Activated naive CD4-positive, alpha-beta T cell treated with anti-CD3 and anti-CD28 coated beads for 36 hours (primary cell): ENCODE data around the gene ANGPT4. TPM values are rescaled to one million over a fixed set of nuclear protein-coding genes. Genes with fewer than 3 reads are reported as not detected.
"Not testable (repeated sequence)": the region's sequence is repeated elsewhere in the genome, so short reads cannot be mapped to it uniquely, and the experiment has no call there.

Experiments used
- CTCF ChIA-PET: fragments of 350-600 bp; sonication (Branson Sonifier 250); formaldehyde crosslinking; loops from one replicate; lab custom pipeline; 2021; ENCODE audit warnings: antibody characterized with exemption; lab: Charles Lee
- DNase-seq: peaks from one replicate; pipeline ENCODE4 v3.0.0-alpha.2; 2020
- H3K27ac Mint-ChIP-seq: one replicate; pipeline ENCODE4 v1.8.0; 2021; ENCODE audit warnings: mild to moderate bottlenecking, mixed read lengths
- H3K27me3 Mint-ChIP-seq: one replicate; pipeline ENCODE4 v1.8.0; 2021; ENCODE audit warnings: low read depth, mixed read lengths
- H3K36me3 Mint-ChIP-seq: one replicate; pipeline ENCODE4 v1.8.0; 2021; ENCODE audit warnings: low read depth, mixed read lengths
- H3K4me1 Mint-ChIP-seq: one replicate; pipeline ENCODE4 v1.8.0; 2021; ENCODE audit warnings: low read depth, mixed read lengths
- H3K4me3 Mint-ChIP-seq: one replicate; pipeline ENCODE4 v1.8.0; 2021; ENCODE audit warnings: mild to moderate bottlenecking, moderate library complexity, mixed read lengths
- H3K9me3 Mint-ChIP-seq: one replicate; pipeline ENCODE4 v1.8.0; 2021; ENCODE audit warnings: mixed read lengths
- intact Hi-C: fragments of 100-400 bp; cut with micrococcal nuclease; formaldehyde crosslinking; loops from one replicate; pipeline ENCODE4 v1.15.1; 2023
- total RNA-seq, 2 experiments: library from RNA; stranded (reverse); gene quantifications; one replicate each; pipeline ENCODE4 v1.2.3, GENCODE V29; 2021

ANGPT4 gene
- total RNA-seq, 2 experiments from 2014 or later = not detected

DNA sequence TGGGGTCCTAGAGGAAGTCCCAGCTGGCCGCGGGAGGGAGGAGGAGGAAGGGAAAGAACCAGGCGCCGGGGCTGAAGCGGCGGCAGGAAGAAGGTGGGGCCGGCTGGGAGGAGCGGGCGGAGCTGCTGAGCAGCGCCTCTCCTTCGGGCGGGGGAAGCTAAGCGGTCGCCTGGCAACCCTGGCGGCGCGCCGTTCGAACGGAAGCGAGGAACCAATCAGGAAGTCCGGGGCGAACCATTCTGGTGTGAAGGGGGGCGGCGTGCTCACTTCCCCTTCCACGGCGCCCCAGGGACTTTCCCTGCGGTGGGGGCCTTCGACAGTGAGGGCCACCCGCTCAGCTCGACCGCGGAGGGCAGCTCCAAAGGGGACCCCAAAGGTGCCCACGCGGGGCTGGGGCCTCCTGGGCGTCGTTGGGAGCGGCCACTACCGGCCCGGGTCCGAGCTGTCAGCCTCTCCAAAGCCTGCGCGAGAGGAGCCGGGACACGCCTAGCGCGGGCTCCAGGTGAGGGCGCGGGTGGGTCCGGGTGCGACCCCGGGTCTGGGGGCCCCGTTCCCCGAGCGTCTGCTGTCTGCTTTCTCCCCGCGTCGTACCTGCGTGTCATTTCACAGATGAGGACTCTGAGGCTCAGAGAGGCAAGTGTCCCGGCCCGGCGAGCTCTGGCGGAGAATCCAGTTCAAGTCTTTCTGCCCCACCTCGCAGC is 82.5 kb downstream of the ANGPT4 start, which contains the start of gene FAM110A:
Gene FAM110A, plus strand, starts transcription at position 266 of the 701 bp plus-strand sequence. CDS start 11,090 bp downstream, outside the sequence.
- CTCF ChIA-PET = interaction anchor here (0.7 to 3.6 kb wide), 6 partner anchors 16 to 1880 kb away, joined by 3 to 26 read pairs (median 4); no protein-coding TSS in a partner anchor
- peaks cover 37% of the 10 kb centered on the region for H3K4me1 Mint-ChIP-seq
- no peaks in the 10 kb centered on the region for H3K27me3 Mint-ChIP-seq
- peak within 1 kb of the TSS; percentile 92 for H3K4me3 Mint-ChIP-seq
- H3K9me3 Mint-ChIP-seq = peaks cover 4% of the 10 kb centered on the region
- H3K36me3 Mint-ChIP-seq = no peaks in the 10 kb centered on the region
- H3K27ac Mint-ChIP-seq = peak within 1 kb of the TSS; percentile 73
- intact Hi-C loops = loop anchor here (1.0 to 10.0 kb wide), 8 partner anchors 13 to 1269 kb away; partner anchors contain the start of genes CSNK2A1, PSMF1 and STK35
- DNase-seq = peak; percentile 97

DNA sequence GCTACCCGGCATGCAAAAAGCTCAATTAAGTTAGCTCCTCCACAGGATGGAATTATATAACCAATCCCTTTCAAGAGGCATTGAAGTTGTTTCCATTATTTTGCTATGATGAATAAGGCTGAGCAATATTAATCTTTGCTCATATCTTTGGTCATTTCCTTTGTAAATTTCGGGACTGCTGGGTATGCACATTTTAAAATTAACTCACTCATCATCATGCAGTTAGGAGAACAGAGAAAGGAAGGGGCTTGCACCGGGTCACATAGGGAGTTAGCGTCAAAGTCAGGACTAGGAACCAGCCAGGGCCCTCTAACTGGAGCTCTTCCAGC is 83.0 kb downstream of the ANGPT4 start:
- H3K36me3 Mint-ChIP-seq = no peaks in the 10 kb centered on the region
- CTCF ChIA-PET = interaction anchor here (0.7 to 3.6 kb wide), 7 partner anchors 16 to 1881 kb away, joined by 3 to 26 read pairs (median 4); no protein-coding TSS in a partner anchor
- H3K9me3 Mint-ChIP-seq = peaks cover 4% of the 10 kb centered on the region
- H3K4me3 Mint-ChIP-seq = peak overlapping the region; percentile 92
- peaks cover 33% of the 10 kb centered on the region for H3K4me1 Mint-ChIP-seq
- DNase-seq = no peak
- peak overlapping the region; percentile 73 for H3K27ac Mint-ChIP-seq
- intact Hi-C loops = loop anchor here (1.0 to 10.0 kb wide), 7 partner anchors 14 to 1269 kb away; partner anchors contain the start of genes CSNK2A1, PSMF1 and STK35
- no peaks in the 10 kb centered on the region for H3K27me3 Mint-ChIP-seq

DNA sequence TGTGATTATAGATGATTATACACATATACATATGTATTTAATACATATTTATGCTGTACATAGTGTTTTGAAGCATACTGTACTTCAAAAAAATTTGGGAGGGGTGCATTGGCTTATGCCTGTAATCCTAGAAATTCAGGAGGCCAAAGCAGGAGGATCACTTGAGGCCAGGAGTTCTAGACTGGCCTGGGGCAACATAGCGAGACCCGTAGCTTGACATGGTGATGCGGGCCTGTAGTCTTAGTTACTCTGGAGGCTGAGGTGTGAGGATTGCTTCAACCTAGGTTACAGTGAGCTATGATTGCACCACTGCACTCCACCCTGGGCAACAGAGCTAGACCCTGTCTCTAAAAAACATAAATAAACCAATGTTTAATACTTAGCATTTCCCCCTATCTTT is 84.2 kb downstream of the ANGPT4 start:
- intact Hi-C loops = loop anchor here (2.0 to 10.0 kb wide), 4 partner anchors 15 to 1270 kb away; partner anchors contain the start of genes CSNK2A1 and STK35
- Mint-ChIP-seq H3K9me3 (no peaks in the 10 kb centered on the region), H3K4me1 (peaks cover 25% of the 10 kb centered on the region), H3K27me3 (no peaks in the 10 kb centered on the region), H3K27ac (no peak overlapping the region), H3K36me3 (no peaks in the 10 kb centered on the region), H3K4me3 (no peak overlapping the region)
- DNase-seq = no peak
- CTCF ChIA-PET = interaction anchor here (1.0 to 3.6 kb wide), 4 partner anchors 14 to 382 kb away, joined by 4 to 26 read pairs (median 14); no protein-coding TSS in a partner anchor

DNA sequence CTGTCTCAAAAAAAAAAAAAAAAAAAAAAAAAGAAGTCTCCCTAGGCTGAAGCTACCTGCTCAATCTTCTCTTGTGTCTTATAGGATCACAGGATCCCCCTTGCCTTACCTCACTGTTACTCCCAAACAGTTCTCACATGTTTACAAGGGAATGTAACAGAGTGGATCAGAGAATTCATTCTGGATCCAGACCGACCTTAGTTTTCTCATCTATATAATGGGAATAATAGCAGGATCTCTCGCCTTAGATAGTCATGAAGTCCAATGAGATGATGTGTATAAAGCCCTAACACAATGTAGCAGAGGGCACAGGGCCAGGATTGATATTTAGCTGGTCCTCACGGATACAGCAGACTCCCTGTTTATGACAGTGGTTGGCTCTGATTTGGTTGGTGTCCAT is 84.9 kb downstream of the ANGPT4 start:
- Mint-ChIP-seq H3K4me1 (peaks cover 19% of the 10 kb centered on the region), H3K4me3 (no peak overlapping the region), H3K27ac (no peak overlapping the region), H3K9me3 (no peaks in the 10 kb centered on the region), H3K27me3 (no peaks in the 10 kb centered on the region), H3K36me3 (no peaks in the 10 kb centered on the region)
- intact Hi-C loops = loop anchor here (5.0 to 10.0 kb wide), 3 partner anchors 289 to 1271 kb away; partner anchors contain the start of genes CSNK2A1 and STK35
- no peak for DNase-seq
- CTCF ChIA-PET = interaction anchor here (3.2 to 3.6 kb wide), 2 partner anchors 14 to 124 kb away, joined by 23 to 26 read pairs; no protein-coding TSS in a partner anchor

DNA sequence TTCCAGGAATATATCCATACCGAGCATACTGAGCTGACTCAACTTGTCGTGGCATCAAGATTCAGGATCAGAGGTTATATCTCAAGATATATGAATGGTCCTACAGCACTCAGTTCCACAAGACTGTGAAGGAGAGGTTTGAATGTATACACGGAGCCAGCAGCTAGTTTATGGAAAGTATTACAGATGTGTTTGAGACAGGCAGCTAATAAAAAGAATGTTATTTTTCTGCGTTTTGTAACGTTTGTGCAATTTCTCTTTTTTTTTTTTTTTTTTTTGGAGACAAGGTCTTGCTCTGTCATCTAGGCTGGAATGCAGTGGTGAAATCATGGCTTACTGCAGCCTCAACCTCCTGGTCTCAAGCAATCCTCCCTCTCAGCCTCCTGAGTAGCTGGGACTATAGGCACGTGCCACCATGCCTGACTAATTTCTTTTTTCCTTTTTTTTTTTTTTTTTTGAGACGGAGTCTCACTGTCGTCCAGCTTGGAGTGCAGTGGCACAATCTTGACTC is 86.1 kb downstream of the ANGPT4 start:
- H3K36me3 Mint-ChIP-seq = no peaks in the 10 kb centered on the region
- no peaks in the 10 kb centered on the region for H3K27me3 Mint-ChIP-seq
- no peak overlapping the region for H3K4me3 Mint-ChIP-seq
- H3K27ac Mint-ChIP-seq = no peak overlapping the region
- no peaks in the 10 kb centered on the region for H3K9me3 Mint-ChIP-seq
- no peak for DNase-seq
- CTCF ChIA-PET = interaction anchor here (0.6 to 1.3 kb wide), 3 partner anchors 14 to 144 kb away, joined by 3 to 4 read pairs (median 3); no protein-coding TSS in a partner anchor
- intact Hi-C loops = loop anchor here (5.0 to 10.0 kb wide), 3 partner anchors 288 to 1272 kb away; partner anchors contain the start of genes CSNK2A1 and STK35
- H3K4me1 Mint-ChIP-seq = peaks cover 10% of the 10 kb centered on the region

DNA sequence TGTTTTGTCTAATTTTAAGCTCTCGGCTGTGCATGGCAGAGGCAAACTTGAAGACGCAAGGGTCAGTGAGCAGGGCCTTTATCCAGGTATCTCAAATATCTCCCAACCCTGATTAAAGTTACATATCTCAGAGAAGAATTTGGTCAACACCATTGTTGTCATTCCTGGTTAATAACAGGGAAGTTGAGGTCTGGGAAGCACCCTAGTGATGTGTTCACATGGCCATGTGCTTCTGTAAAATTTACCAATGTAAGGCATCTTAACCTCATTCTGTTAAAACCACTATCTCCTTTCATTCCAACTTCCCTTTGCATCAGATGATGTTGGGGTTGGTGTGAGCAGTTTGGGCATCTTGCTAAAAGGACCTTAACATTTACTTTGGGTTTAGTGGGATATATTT is 86.6 kb downstream of the ANGPT4 start:
- Mint-ChIP-seq H3K27me3 (no peaks in the 10 kb centered on the region), H3K4me1 (peaks cover 5% of the 10 kb centered on the region)

DNA sequence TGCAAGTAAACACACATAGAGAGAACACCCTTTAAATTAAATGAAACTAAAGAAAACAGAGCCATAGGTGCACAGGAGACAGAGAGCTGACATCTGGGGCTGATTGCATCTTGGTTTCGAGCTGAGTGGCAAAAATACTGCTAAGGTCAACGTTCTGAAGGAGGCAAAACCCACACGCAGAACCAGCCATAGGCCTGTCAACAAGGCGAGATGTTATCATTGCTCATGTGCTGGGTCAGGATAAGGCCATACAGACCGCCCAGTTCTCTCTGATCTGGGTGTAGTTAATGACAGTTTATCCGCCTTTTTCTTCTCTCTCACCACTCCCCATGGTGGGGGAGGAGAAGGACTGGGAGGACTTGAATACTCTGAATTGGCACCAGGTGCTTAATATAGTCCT is 87.1 kb downstream of the ANGPT4 start:
- intact Hi-C loops = no loop called here
- H3K4me3 Mint-ChIP-seq = no peak overlapping the region
- H3K36me3 Mint-ChIP-seq = no peaks in the 10 kb centered on the region
- H3K4me1 Mint-ChIP-seq = peaks cover 5% of the 10 kb centered on the region
- no peaks in the 10 kb centered on the region for H3K27me3 Mint-ChIP-seq
- H3K27ac Mint-ChIP-seq = no peak overlapping the region
- CTCF ChIA-PET = interaction anchor here (1.3 kb wide), 1 partner anchor 13 kb away, joined by 4 read pairs; no protein-coding TSS in a partner anchor
- no peak for DNase-seq
- H3K9me3 Mint-ChIP-seq = no peaks in the 10 kb centered on the region

More for the DNA sequence above, 86.6 kb downstream of the ANGPT4 start:
- no peaks in the 10 kb centered on the region for H3K9me3 Mint-ChIP-seq
- intact Hi-C loops = no loop called here
- DNase-seq = no peak
- no peak overlapping the region for H3K4me3 Mint-ChIP-seq
- CTCF ChIA-PET = interaction anchor here (1.3 kb wide), 1 partner anchor 13 kb away, joined by 4 read pairs; no protein-coding TSS in a partner anchor
- H3K27ac Mint-ChIP-seq = no peak overlapping the region
- no peaks in the 10 kb centered on the region for H3K36me3 Mint-ChIP-seq

DNA sequence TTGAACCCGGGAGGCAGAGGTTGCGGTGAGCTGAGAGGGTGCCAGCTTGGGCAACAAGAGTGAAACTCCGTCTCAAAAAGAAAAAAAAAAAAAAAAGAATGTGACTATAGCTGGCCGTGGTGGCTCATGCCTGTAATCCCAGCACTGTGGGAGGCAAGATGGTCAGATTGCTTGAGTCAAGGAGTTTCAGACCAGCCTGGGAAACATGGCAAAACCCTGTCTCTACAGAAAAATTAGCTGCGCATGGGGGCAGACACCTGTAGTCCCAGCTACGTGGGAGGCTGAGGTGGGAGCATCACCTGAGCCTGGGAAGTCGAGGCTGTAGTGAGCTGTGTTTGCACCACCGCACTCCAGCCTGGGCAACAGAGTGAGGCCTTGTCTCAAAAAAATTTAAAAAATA is 88.2 kb downstream of the ANGPT4 start:
- H3K4me1 Mint-ChIP-seq, intact Hi-C loops, H3K27ac Mint-ChIP-seq, H3K27me3 Mint-ChIP-seq, H3K9me3 Mint-ChIP-seq, H3K4me3 Mint-ChIP-seq, DNase-seq, H3K36me3 Mint-ChIP-seq: not testable (repeated sequence)
- CTCF ChIA-PET = interaction anchor here (0.8 to 1.7 kb wide), 3 partner anchors 26 to 127 kb away, joined by 4 to 8 read pairs (median 6); no protein-coding TSS in a partner anchor

GRCh38 chr20:826695-827323 is 89.3 kb downstream of the ANGPT4 start:
- H3K27me3 Mint-ChIP-seq = no peaks in the 10 kb centered on the region
- H3K4me1 Mint-ChIP-seq = no peaks in the 10 kb centered on the region
- H3K4me3 Mint-ChIP-seq = no peak overlapping the region
- no peak overlapping the region for H3K27ac Mint-ChIP-seq
- intact Hi-C loops = no loop called here
- H3K9me3 Mint-ChIP-seq = no peaks in the 10 kb centered on the region
- no peaks in the 10 kb centered on the region for H3K36me3 Mint-ChIP-seq
- CTCF ChIA-PET = interaction anchor here (0.5 to 1.7 kb wide), 2 partner anchors 17 to 129 kb away, joined by 3 to 6 read pairs; no protein-coding TSS in a partner anchor
- no peak for DNase-seq

GRCh38 chr20:825710-826421 is 90.3 kb downstream of the ANGPT4 start:
- CTCF ChIA-PET = interaction anchor here (1.1 kb wide), 2 partner anchors 130 to 283 kb away, joined by 3 to 4 read pairs; no protein-coding TSS in a partner anchor
- Mint-ChIP-seq H3K9me3 (no peaks in the 10 kb centered on the region), H3K27me3 (no peaks in the 10 kb centered on the region), H3K36me3 (no peaks in the 10 kb centered on the region), H3K4me1 (no peaks in the 10 kb centered on the region), H3K4me3 (no peak overlapping the region), H3K27ac (no peak overlapping the region)
- DNase-seq = no peak
- intact Hi-C loops = no loop called here

DNA sequence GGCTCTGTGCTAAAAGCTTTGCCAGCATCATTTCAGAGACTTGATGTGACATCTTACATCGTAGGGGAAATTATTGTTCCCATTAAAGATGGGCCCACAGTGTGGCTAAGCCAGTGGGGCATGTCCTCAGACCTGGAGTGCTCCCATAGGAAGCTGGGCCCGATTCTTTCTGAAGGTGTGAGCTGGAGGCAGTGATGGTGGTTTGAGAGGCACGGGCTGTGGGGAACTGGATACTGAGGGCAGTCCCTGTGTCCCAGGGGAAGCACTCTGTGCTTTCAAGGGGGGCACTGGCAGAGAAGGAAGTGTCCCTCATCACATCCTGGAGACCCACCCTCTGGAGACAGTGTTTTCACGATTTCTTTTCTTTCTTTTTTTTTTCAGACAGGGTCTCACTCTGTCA is 91.2 kb downstream of the ANGPT4 start:
- no peak for DNase-seq
- H3K4me1 Mint-ChIP-seq = no peaks in the 10 kb centered on the region
- no peak overlapping the region for H3K4me3 Mint-ChIP-seq
- CTCF ChIA-PET = interaction anchor here (1.1 kb wide), 3 partner anchors 16 to 284 kb away, joined by 3 to 4 read pairs (median 3); no protein-coding TSS in a partner anchor
- no peaks in the 10 kb centered on the region for H3K36me3 Mint-ChIP-seq
- no peaks in the 10 kb centered on the region for H3K9me3 Mint-ChIP-seq
- no peaks in the 10 kb centered on the region for H3K27me3 Mint-ChIP-seq
- intact Hi-C loops = no loop called here
- no peak overlapping the region for H3K27ac Mint-ChIP-seq
